SK-N-SH treated with all-trans-retinoic acid at 6 μM for 48 hours (cell line): ENCODE results near the gene SLC25A39.

Source experiments
- ARNTL ChIP-seq: fragments of 450-650 bp; formaldehyde crosslinking; IDR thresholded peaks from 2 replicates; pipeline ENCODE4 v1.5.0; 2020; ENCODE audit warnings: low read depth, mild to moderate bottlenecking, moderate library complexity, borderline replicate concordance
- CREB5 ChIP-seq: fragments of 250-450 bp; sonication (Bioruptor Pico); IDR thresholded peaks from 2 replicates; pipeline ENCODE4 v1.5.1; 2020; ENCODE audit warnings: low read depth, mild to moderate bottlenecking, moderate library complexity
- CSDC2 ChIP-seq: fragments of 250-450 bp; sonication (Bioruptor Pico); IDR thresholded peaks from 2 replicates; pipeline ENCODE4 v1.5.0; 2020; ENCODE audit warnings: mild to moderate bottlenecking, moderate library complexity
- ESRRG ChIP-seq: fragments of 250-450 bp; sonication (Bioruptor Pico); IDR thresholded peaks from 2 replicates; pipeline ENCODE4 v1.6.1; 2021; ENCODE audit warnings: mild to moderate bottlenecking
- GLIS3 ChIP-seq: fragments of 250-450 bp; sonication (Bioruptor Pico); IDR thresholded peaks from 2 replicates; pipeline ENCODE4 v1.5.0; 2020; ENCODE audit warnings: mild to moderate bottlenecking, moderate library complexity
- OSR1 ChIP-seq: fragments of 250-450 bp; sonication (Bioruptor Pico); IDR thresholded peaks from 2 replicates; pipeline ENCODE4 v1.8.0; 2022; ENCODE audit warnings: moderate library complexity, mild to moderate bottlenecking, inconsistent platforms
- PATZ1 ChIP-seq: fragments of 250-450 bp; sonication (Bioruptor Pico); IDR thresholded peaks from 2 replicates; pipeline ENCODE4 v1.8.0; 2020; ENCODE audit warnings: mild to moderate bottlenecking, moderate library complexity, borderline replicate concordance
- PPARA ChIP-seq: fragments of 250-450 bp; sonication (Bioruptor Pico); IDR thresholded peaks from 2 replicates; pipeline ENCODE4 v1.5.0; 2020; ENCODE audit warnings: mild to moderate bottlenecking, borderline replicate concordance
- RARB ChIP-seq: fragments of 250-450 bp; sonication (Bioruptor Pico); IDR thresholded peaks from 2 replicates; pipeline ENCODE4 v1.8.0; 2021; ENCODE audit warnings: mild to moderate bottlenecking, moderate library complexity
- SNAI2 ChIP-seq: fragments of 250-450 bp; sonication (Bioruptor Pico); IDR thresholded peaks from 2 replicates; pipeline ENCODE4 v1.5.0; 2020; ENCODE audit warnings: mild to moderate bottlenecking, moderate library complexity
- TOX ChIP-seq: fragments of 250-450 bp; sonication (Bioruptor Pico); IDR thresholded peaks from 2 replicates; pipeline ENCODE4 v1.8.0; 2021; ENCODE audit warnings: mild to moderate bottlenecking, moderate library complexity, borderline replicate concordance
- ZFP3 ChIP-seq: fragments of 250-450 bp; sonication (Bioruptor Pico); IDR thresholded peaks from 2 replicates; pipeline ENCODE4 v1.5.0; 2020; ENCODE audit warnings: mild to moderate bottlenecking, moderate library complexity
- ZFP30 ChIP-seq: fragments of 450-650 bp; formaldehyde crosslinking; IDR thresholded peaks from 2 replicates; pipeline ENCODE4 v1.5.0; 2022; ENCODE audit warnings: mild to moderate bottlenecking, moderate library complexity
- ZNF8 ChIP-seq: fragments of 450-650 bp; formaldehyde crosslinking; IDR thresholded peaks from 2 replicates; pipeline ENCODE4 v1.5.0; 2020; ENCODE audit warnings: mild to moderate bottlenecking, moderate library complexity

GRCh38 chr17:44293509-44294226 is 31.0 kb downstream of the SLC25A39 start:
- TF ChIP-seq ZFP3 (CRISPR knock-in tag) (no peak), PPARA (CRISPR knock-in tag) (no peak), ZFP30 (CRISPR knock-in tag) (no peak), OSR1 (CRISPR knock-in tag) (no peak), GLIS3 (no peak), ARNTL (CRISPR knock-in tag) (no peak), RARB (CRISPR knock-in tag) (no peak), PATZ1 (CRISPR knock-in tag) (no peak), CSDC2 (CRISPR knock-in tag) (no peak), ZNF8 (CRISPR knock-in tag) (no peak), CREB5 (no peak), SNAI2 (CRISPR knock-in tag) (no peak), ESRRG (CRISPR knock-in tag) (no peak), TOX (CRISPR knock-in tag) (no peak)
